HG03196 (cell line): ENCODE data around the gene CCDC92.

Source experiments
- ATAC-seq: cut with Tn5 transposase; IDR thresholded peaks from one replicate; pipeline ENCODE4 v1.9.1; 2021; ENCODE audit not compliant: unreplicated experiment

The CCDC92 gene, protein sequence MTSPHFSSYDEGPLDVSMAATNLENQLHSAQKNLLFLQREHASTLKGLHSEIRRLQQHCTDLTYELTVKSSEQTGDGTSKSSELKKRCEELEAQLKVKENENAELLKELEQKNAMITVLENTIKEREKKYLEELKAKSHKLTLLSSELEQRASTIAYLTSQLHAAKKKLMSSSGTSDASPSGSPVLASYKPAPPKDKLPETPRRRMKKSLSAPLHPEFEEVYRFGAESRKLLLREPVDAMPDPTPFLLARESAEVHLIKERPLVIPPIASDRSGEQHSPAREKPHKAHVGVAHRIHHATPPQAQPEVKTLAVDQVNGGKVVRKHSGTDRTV

DNA sequence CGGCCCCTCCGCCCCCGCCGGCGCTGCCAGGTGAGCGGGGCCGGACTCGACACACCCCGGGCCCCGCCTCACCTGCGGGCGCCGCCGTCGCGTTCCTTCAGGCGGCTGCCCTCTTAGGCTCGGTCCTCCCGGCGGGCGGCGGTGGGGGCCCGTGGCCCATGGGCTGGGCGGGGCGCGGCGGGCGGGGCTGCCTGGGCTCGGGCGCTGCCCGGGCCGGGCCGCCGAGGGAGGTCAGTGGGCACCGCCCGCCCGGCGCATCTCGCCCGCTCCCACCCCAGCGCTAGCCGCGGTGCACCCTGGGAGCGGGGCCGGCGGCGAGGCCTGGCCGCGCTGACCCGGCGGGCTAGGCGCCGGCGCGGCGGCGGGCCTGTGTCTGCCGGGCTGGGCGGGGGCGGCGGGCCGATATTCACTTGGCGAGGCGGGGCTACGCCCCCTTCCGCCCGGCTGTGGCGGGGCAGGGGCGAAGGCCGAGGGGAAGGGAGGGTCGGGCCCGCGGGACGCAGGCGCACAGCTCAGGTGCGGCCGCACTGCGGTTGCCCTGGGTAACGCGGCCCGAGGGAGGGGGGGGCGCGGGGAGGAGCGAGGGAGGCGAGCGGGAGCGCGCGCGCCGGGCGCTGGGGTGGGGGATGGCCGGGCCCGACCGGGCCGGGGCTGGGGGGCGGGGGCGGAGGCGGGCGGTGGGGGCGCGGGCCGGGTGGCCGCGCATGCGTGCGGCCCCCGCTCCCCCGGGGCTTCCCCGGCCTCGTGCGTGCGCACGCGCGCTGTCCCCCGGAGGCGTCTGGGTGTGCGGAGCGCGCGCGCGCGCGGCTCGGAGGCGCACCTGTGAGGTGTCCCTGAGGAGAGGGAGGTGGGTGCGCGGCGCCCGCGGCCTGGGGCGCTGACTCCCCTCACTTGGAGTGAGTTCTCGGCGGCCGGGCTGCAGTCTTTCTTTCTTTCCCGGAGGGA is at the start of gene CCDC92, which contains the start of gene ZNF664:
Gene CCDC92, minus strand, starts transcription at position 375 of the 945 bp plus-strand sequence. CDS start 28,526 bp downstream, outside the sequence.
Gene ZNF664, plus strand, starts transcription at position 759 of the 945 bp plus-strand sequence. CDS start 38,930 bp downstream, outside the sequence.
- ATAC-seq = peak; percentile 76

DNA sequence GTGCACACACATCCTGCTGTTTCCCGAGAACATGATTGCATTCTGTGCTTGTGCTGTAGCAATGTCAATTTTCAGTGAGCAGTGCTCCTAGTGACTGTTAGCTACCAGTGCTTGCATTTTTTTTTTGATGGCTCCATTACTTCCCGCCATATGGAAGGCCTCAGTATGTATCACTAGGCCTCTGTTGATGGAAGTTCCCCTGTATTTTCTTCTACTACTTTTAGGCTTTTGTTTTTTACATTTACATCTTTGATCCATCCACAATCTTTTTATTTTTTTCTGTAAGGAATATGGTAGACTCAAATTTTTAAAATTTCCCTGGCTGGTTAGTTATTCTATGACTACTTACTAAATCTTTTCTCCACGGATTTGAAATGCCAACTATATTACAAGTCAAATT is 49.5 kb upstream of the CCDC92 start:
- ATAC-seq = no peak

DNA sequence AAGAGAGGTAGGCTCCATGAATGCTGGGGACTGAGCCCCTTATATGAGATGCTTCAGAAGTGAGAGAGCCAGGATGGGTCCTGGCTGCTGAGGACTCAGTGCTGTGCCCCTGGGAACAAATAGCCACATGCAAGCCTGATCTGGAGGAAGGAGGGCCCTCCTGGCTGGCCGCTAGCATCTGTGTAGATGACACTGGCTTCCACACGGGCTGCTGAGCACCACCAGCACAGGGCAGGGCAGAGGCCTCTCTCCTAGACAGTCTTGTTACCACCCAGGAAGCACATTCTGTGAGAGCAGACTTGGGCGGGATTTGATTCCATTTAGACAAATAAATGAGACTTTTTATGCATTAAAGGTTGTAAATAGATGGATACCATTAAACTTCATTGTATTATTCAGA is 48.4 kb upstream of the CCDC92 start:
- ATAC-seq = no peak

GRCh38 chr12:124020514-124020949 is 47.9 kb upstream of the CCDC92 start:
- no peak for ATAC-seq

GRCh38 chr12:124019115-124019514 is 46.5 kb upstream of the CCDC92 start:
- no peak for ATAC-seq

- no peak for ATAC-seq
Observed at GRCh38 chr12:124018539-124018938, 45.9 kb upstream of the CCDC92 start.

- no peak for ATAC-seq
Observed at GRCh38 chr12:124017064-124017463, 44.4 kb upstream of the CCDC92 start.

DNA sequence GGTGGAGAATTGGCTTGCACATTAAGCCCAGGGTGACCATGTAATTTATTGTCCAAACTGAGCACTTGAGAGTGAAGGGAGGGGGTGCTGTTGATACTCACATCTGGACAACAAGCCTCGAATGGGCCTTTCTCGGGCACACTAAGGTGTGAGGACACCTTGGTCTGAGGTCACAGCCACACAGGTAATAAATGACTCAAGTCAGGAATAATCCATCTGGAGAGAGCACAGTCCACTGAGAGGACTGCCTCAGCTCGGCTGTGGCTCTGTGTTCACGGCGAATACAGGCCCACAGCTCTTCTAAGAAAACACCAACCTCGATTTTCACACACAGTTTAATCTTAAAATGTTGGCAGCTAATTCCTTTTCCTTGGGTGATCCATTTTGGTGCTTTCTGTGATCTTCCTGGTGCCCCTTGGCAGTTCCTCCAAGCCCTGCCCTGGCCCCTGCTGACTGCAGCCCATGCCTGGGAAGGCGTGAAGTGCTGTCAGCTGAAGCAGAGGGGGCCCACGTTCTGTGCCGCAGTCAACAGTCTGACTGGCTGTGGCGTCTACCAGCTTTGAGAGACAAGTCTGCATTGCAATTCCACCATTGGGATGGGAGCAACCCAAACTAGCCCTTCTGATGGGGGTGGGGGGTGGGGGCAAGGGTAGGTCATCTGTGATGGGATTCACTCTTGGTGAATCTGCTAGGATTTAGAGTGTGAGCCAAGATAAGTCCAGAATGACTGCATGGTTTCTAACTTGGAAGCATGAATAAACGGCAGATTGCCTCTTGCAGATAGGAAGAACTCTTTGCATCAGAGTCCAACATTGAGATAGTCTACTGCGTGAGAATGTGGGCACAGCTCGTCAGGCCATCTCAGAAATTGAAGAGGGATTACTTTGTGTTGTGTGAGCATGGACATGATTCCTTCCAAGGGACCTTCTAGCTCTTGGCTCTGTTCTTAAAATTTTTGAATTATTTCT is 43.1 kb upstream of the CCDC92 start:
- ATAC-seq = no peak

DNA sequence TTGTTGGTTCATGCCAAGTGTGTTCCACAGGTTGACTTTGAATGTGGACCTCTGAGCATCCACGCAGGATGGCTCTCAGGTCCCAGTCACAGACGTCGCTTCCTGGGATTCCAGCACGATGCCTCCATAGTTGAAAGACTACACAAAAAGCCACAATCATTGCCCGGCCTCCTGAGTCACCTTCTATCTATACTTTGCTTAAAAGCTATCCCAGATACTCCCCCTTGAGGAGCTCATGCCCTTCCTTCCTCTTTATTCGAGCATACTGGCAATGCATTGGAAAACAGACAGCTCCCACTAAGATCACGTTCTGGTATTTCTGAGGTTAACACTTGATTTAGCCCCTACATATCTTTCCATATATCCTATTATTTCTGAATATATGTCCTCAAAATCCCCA is 40.4 kb upstream of the CCDC92 start:
- ATAC-seq = no peak

DNA sequence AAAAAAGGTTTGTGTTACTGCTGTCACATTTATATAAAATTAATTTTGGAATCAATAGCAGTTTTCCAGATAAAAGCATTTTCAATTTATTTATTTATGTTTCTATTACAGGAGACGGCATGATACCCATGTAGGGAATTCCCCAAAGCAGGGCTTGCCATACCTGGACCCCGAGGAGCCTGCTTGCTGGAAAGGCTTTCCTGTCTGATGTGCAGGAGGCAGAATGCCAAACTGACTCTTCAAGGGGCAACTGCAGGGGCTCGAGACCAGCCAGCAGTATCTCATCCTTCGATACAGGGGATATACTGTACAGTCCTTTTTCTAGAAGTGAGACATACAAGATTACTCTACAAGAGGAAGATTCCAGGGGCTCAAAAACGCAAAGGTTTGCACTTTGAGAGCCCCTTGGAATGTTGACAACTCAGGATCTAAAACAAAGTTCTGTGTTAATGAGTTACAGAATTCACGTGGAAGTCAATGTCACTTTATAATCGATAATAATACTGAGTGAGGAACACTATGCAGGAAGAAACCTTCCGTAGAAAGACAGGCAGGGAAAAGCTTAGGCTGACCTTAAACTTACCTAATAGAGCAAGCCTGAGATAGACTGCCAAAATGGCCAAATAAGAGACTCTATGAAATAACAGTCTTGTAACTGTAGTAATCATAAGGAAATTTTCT is 38.9 kb upstream of the CCDC92 start:
- ATAC-seq = no peak

DNA sequence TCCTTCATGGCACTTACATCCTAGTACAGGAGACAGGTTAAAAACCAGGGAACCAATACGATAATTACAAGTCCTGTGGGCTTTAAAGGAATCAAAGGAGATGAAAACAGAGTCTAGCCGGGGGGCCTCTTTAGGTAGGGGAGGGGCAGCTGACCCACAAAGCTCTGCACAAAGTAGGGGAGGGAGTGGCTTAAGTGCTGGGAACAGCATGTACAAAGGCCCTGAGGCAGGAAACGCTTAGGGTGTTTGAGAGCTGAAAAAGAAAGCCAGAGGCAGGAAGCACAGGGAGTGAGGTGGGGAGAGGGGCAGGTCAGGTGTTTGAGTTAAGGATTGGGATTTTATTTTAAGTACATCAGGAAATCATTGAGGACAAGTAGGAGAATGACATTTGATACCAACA is 38.1 kb upstream of the CCDC92 start:
- ATAC-seq = no peak

- no peak for ATAC-seq
Observed at GRCh38 chr12:124009781-124010180, 37.1 kb upstream of the CCDC92 start.

DNA sequence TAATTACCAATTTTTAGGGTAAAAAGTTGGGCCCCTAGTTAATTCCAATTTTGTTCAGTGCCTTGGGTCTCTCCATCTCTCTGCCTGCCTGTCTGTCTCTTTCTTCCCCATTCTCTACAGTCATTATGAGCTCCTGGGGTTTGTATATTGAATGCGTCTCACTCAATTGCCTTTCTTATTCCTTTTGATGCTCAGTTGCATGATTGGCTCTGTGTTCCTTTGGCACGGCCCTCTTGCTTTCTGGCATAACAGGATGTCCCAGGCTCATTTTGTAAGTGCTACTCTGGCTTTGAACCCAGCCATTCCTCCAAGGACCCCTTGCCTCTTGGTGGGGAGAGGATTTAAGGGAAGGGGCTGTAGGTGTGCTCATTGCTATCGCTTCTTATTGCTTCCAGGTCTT is 36.0 kb upstream of the CCDC92 start:
- no peak for ATAC-seq

- no peak for ATAC-seq
Observed at GRCh38 chr12:124007826-124008570, 35.4 kb upstream of the CCDC92 start.

GRCh38 chr12:124006846-124007713 is 34.4 kb upstream of the CCDC92 start:
- ATAC-seq = no peak

DNA sequence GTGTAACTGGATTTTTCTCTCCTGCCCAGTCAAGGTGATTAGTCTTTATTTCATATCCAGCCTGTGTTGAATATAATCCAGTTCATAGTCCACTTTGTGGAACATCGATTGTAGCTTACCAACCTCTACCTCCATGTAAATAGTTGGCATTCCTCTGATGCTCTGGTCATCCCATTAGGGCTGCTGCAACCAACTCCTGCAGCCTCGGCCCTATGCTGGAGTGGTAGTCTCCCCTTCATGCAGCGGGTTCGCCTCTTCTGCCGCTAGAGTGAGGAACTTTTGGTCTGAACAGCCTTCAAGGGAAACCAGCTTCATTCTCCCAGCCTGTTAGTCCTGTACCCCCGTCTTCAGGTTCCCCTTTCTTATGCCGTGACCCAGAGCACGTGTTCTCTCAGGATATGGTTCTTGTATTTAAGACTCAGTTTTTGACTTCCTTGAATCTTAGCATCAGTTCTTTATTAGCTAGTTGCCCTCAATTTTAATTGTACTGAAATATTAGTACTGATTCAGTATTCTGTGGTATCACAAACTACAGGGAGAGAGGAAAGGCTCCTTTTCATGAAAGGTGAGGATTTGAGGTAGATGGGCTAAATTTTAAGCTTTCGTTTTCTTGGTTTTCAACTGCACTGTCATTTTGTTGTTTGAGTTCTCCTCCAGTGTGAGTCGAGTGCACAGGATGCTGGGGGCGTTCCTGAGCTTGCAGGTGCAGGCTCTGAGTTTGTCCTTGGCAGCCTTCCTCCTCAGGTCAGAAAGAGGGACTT is 33.6 kb upstream of the CCDC92 start:
- ATAC-seq = no peak

GRCh38 chr12:124004233-124004875 is 31.7 kb upstream of the CCDC92 start:
- no peak for ATAC-seq
